ENCODE results near the gene FOXL3.

DNA sequence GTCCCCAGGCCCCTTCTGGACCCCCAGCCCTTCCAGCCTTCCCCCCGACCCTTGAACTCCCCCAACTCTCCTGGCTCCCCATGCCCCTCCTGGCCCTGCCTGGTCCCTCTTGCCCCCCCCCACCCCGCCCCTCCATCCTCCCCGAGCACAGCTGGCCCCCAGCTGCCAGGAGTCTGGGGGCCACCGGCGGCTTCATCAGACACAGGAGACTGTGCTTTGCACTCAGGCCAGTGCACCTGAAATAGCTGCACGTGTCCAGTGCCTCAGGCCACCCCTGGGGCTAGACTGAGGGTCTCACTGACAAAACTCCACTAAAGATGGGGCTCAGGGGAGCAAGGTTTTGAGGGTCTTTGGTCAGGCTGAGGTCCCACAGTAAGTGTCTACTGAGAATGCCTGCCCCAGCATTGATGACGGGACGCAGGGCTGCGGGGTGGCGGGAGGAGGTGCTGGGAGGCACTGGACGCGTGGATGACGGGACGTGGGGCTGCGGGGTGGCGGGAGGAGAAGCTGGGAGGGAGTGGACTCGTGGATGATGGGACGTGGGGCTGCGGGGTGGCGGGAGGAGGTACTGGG, 6.5 kb downstream of the FOXL3 start:
- TF ChIP-seq, protein P1, sequence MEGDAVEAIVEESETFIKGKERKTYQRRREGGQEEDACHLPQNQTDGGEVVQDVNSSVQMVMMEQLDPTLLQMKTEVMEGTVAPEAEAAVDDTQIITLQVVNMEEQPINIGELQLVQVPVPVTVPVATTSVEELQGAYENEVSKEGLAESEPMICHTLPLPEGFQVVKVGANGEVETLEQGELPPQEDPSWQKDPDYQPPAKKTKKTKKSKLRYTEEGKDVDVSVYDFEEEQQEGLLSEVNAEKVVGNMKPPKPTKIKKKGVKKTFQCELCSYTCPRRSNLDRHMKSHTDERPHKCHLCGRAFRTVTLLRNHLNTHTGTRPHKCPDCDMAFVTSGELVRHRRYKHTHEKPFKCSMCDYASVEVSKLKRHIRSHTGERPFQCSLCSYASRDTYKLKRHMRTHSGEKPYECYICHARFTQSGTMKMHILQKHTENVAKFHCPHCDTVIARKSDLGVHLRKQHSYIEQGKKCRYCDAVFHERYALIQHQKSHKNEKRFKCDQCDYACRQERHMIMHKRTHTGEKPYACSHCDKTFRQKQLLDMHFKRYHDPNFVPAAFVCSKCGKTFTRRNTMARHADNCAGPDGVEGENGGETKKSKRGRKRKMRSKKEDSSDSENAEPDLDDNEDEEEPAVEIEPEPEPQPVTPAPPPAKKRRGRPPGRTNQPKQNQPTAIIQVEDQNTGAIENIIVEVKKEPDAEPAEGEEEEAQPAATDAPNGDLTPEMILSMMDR (conservative IDR thresholded peaks at IDR 0.05; ENCODE audit: low read depth in 2 of 2), result no peak
- TF ChIP-seq, protein P2, sequence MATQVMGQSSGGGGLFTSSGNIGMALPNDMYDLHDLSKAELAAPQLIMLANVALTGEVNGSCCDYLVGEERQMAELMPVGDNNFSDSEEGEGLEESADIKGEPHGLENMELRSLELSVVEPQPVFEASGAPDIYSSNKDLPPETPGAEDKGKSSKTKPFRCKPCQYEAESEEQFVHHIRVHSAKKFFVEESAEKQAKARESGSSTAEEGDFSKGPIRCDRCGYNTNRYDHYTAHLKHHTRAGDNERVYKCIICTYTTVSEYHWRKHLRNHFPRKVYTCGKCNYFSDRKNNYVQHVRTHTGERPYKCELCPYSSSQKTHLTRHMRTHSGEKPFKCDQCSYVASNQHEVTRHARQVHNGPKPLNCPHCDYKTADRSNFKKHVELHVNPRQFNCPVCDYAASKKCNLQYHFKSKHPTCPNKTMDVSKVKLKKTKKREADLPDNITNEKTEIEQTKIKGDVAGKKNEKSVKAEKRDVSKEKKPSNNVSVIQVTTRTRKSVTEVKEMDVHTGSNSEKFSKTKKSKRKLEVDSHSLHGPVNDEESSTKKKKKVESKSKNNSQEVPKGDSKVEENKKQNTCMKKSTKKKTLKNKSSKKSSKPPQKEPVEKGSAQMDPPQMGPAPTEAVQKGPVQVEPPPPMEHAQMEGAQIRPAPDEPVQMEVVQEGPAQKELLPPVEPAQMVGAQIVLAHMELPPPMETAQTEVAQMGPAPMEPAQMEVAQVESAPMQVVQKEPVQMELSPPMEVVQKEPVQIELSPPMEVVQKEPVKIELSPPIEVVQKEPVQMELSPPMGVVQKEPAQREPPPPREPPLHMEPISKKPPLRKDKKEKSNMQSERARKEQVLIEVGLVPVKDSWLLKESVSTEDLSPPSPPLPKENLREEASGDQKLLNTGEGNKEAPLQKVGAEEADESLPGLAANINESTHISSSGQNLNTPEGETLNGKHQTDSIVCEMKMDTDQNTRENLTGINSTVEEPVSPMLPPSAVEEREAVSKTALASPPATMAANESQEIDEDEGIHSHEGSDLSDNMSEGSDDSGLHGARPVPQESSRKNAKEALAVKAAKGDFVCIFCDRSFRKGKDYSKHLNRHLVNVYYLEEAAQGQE (IDR thresholded peaks at IDR 0.05; ENCODE audit: unreplicated experiment), result no peak
- TF ChIP-seq ZNF114 (CRISPR knock-in tag; IDR thresholded peaks at IDR 0.05) (no peak), POLR2AphosphoS5 (IDR thresholded peaks at IDR 0.05; ENCODE audit: low read depth) (no peak), EZH2phosphoT487 (IDR thresholded peaks at IDR 0.05; ENCODE audit: unreplicated experiment) (no peak), ZNF331 (CRISPR knock-in tag; IDR thresholded peaks at IDR 0.05; ENCODE audit: low read depth) (no peak)

All from GM23338 (cell line).